HL-60 (cell line): Measurements from ENCODE around the gene XRCC3.

Experiments used
- DNase-seq, 2 experiments: peaks; one replicate each; pipeline ENCODE4 v3.0.0-alpha.2; 2010 to 2020; ENCODE audit warnings: low read depth in 1 of 2, low spot score in 1 of 2
- H3K27ac ChIP-seq: fragments of 250-450 bp; sonication (Bioruptor Pico); replicated peaks from 2 replicates; pipeline ENCODE4 v1.5.1; 2020; ENCODE audit warnings: mild to moderate bottlenecking, moderate library complexity
- H3K27me3 ChIP-seq: fragments of 250-450 bp; sonication (Bioruptor Pico); 2 replicates; pipeline ENCODE4 v1.5.1; 2021; ENCODE audit warnings: mild to moderate bottlenecking, moderate library complexity; ENCODE audit not compliant: insufficient read depth, poor library complexity, severe bottlenecking
- H3K4me3 ChIP-seq: replicated peaks from 2 replicates; pipeline ENCODE4 v1.5.1; 2011; ENCODE audit warnings: mild to moderate bottlenecking, control low read depth, low read length; ENCODE audit not compliant: insufficient read depth
- GABPA ChIP-seq: IDR thresholded peaks from 2 replicates; pipeline ENCODE4 v1.6.1; 2012; ENCODE audit warnings: low read depth
- POLR2AphosphoS5 ChIP-seq: IDR thresholded peaks from 2 replicates; pipeline ENCODE4 v1.6.1; 2012; ENCODE audit warnings: low read depth
- REST ChIP-seq: IDR thresholded peaks from 2 replicates; pipeline ENCODE4 v1.6.1; 2012; ENCODE audit warnings: low read depth; ENCODE audit not compliant: insufficient replicate concordance
- SPI1 ChIP-seq: IDR thresholded peaks from 2 replicates; pipeline ENCODE4 v1.6.1; 2012; ENCODE audit warnings: low read depth, mild to moderate bottlenecking, borderline replicate concordance
- TF ChIP-seq, protein P1 (sequence below): IDR thresholded peaks from one replicate; pipeline ENCODE4 v1.5.1; 2011; ENCODE audit warnings: low read length, control low read depth, inconsistent platforms; ENCODE audit not compliant: insufficient read depth

The XRCC3 gene

GRCh38 chr14:103663506-103663905 is 51.7 kb downstream of the XRCC3 start:
- Histone ChIP-seq H3K27ac (no peak overlapping the region), H3K4me3 (no peak overlapping the region), H3K27me3 (no peaks in the 10 kb centered on the region)
- DNase-seq, result no peak
- no peak for TF ChIP-seq SPI1
- no peak for TF ChIP-seq POLR2AphosphoS5
- TF ChIP-seq REST, result no peak
- TF ChIP-seq, protein P1, sequence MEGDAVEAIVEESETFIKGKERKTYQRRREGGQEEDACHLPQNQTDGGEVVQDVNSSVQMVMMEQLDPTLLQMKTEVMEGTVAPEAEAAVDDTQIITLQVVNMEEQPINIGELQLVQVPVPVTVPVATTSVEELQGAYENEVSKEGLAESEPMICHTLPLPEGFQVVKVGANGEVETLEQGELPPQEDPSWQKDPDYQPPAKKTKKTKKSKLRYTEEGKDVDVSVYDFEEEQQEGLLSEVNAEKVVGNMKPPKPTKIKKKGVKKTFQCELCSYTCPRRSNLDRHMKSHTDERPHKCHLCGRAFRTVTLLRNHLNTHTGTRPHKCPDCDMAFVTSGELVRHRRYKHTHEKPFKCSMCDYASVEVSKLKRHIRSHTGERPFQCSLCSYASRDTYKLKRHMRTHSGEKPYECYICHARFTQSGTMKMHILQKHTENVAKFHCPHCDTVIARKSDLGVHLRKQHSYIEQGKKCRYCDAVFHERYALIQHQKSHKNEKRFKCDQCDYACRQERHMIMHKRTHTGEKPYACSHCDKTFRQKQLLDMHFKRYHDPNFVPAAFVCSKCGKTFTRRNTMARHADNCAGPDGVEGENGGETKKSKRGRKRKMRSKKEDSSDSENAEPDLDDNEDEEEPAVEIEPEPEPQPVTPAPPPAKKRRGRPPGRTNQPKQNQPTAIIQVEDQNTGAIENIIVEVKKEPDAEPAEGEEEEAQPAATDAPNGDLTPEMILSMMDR, result no peak
- no peak for TF ChIP-seq GABPA

DNA sequence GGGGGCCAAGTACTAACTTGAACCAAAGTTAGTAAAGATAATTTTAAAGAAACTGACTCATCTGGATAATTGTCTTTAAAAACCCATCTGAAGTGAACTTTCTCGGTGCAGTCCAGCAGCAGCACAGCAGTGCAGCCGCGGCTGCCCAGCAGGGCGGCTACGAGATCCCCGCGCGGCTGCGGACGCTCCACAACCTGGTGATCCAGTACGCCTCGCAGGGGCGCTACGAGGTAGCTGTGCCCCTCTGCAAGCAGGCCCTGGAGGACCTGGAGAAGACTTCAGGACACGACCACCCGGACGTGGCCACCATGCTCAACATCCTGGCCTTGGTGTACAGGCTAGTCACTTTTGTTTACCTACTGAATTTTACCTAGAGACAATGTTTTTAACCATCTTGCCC is 52.7 kb downstream of the XRCC3 start:
- H3K27ac ChIP-seq, result no peak overlapping the region
- no peak for TF ChIP-seq SPI1
- TF ChIP-seq POLR2AphosphoS5, result no peak
- TF ChIP-seq, protein P1, result no peak
- no peak for TF ChIP-seq GABPA
- no peak for TF ChIP-seq REST
- no peak for DNase-seq

DNA sequence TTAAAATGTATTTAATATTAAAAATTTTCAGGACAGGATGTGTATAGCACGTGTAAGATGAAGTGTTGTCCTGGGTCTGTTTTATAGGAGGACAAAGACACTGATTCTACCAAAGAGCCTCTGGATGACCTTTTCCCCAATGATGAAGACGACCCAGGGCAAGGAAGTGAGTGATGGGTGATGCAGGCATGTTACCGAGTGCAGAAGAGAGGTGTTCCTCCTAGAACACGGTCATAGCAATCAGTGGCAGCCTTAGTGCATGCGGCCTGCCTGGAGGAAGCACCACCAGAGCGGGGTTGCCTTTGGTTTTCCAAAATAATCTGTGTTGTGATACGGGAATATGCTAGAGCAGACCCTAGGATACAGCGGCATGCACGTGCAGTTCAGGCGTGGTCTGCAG is 53.2 kb downstream of the XRCC3 start:
- Histone ChIP-seq H3K27me3 (no peaks in the 10 kb centered on the region), H3K4me3 (no peak overlapping the region), H3K27ac (no peak overlapping the region)
- no peak for DNase-seq
- TF ChIP-seq REST (no peak), GABPA (no peak)

More for the DNA sequence above, 52.7 kb downstream of the XRCC3 start:
- Histone ChIP-seq H3K4me3 (no peak overlapping the region), H3K27me3 (no peaks in the 10 kb centered on the region)

DNA sequence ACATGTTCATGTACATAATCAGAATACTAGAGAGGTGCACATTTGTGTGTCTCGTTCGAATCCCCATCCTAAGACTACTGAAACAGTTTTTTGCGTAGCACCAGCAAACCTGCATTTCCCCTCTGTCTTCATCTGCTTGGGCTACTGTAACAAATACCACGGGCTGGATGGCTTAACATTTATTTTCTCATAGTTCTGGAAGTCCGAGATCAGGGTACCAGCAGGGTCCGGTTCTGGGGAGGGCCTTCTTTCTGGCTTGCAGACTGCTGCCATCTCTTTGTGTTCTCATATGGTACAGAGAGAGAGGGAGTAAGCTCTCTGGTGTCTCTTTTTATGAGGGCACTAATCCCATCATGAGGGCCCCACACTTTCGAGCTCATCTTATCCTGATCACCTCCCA is 55.6 kb downstream of the XRCC3 start:
- Histone ChIP-seq H3K27me3 (no peaks in the 10 kb centered on the region), H3K27ac (no peak overlapping the region), H3K4me3 (no peak overlapping the region)
- DNase-seq, result no peak
- no peak for TF ChIP-seq SPI1
- TF ChIP-seq REST, result no peak
- TF ChIP-seq, protein P1, result no peak
- no peak for TF ChIP-seq GABPA
